Measurements from ENCODE around the gene XCL1.
"Not testable (repeated sequence)": the region's sequence is repeated elsewhere in the genome, so short reads cannot be mapped to it uniquely, and the experiment has no call there.

Gene XCL1, protein sequence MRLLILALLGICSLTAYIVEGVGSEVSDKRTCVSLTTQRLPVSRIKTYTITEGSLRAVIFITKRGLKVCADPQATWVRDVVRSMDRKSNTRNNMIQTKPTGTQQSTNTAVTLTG

GRCh38 chr1:168576245-168576688, at the start of gene XCL1:
TSS of gene XCL1 (plus strand) at chr1:168576605. CDS start at chr1:168576638, 33 bp downstream.
- DNase-seq; H3K4me3 ChIP-seq (ENCODE audit: low read depth, low read length); H3K27ac ChIP-seq; in situ Hi-C loops (cut with HindIII; ENCODE audit: low pct_ligation_motif_present, low sequenced_read_pairs); H3K27me3 ChIP-seq (replicated peaks); H3K36me3 ChIP-seq (replicated peaks): not testable (repeated sequence)

DNA sequence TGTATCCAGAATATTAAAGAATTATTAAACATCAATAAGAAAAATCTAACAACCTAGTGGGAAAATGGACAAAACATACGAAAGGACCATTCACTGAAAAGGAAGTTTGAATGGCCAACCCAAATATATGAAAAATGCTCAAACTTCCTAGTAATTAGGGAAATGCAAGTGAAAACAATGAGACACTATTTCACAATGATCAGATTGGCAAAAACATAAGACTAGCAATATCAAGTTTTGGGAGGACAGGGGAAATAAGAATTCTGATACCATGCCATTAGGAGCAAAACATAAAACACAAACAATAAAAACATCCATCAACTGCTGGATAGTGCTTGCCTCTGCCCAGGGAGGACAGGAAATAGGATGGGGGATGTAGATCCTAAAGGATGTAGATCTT, 46.9 kb upstream of the XCL1 start:
- in situ Hi-C loops (cut with HindIII; ENCODE audit: low pct_ligation_motif_present, low sequenced_read_pairs): no loop called here
- Histone ChIP-seq H3K36me3 (replicated peaks) (no peaks in the 10 kb centered on the region), H3K4me3 (ENCODE audit: low read depth, low read length) (no peak overlapping the region), H3K27me3 (replicated peaks) (no peaks in the 10 kb centered on the region), H3K27ac (no peak overlapping the region)
- no peak for DNase-seq
- TF ChIP-seq CTCF (IDR thresholded peaks at IDR 0.05; ENCODE audit: low read depth, low read length, missing control alignments): no peak

- in situ Hi-C loops (cut with HindIII; ENCODE audit: low pct_ligation_motif_present, low sequenced_read_pairs): no loop called here
- no peak for TF ChIP-seq CTCF (IDR thresholded peaks at IDR 0.05; ENCODE audit: low read depth, low read length, missing control alignments)
- DNase-seq: no peak
- H3K4me3 ChIP-seq (ENCODE audit: low read depth, low read length): no peak overlapping the region
- H3K27ac ChIP-seq: no peak overlapping the region
- no peaks in the 10 kb centered on the region for H3K27me3 ChIP-seq (replicated peaks)
- H3K36me3 ChIP-seq (replicated peaks): no peaks in the 10 kb centered on the region
Measured at GRCh38 chr1:168531615-168532345, 44.6 kb upstream of the XCL1 start.

- no peak overlapping the region for H3K27ac ChIP-seq
- no peak overlapping the region for H3K4me3 ChIP-seq (ENCODE audit: low read depth, low read length)
- in situ Hi-C loops (cut with HindIII; ENCODE audit: low pct_ligation_motif_present, low sequenced_read_pairs): no loop called here
- TF ChIP-seq CTCF (IDR thresholded peaks at IDR 0.05; ENCODE audit: low read depth, low read length, missing control alignments): no peak
- no peaks in the 10 kb centered on the region for H3K36me3 ChIP-seq (replicated peaks)
- no peaks in the 10 kb centered on the region for H3K27me3 ChIP-seq (replicated peaks)
- no peak for DNase-seq
Measured at GRCh38 chr1:168535536-168535935, 40.9 kb upstream of the XCL1 start.

- in situ Hi-C loops (cut with HindIII; ENCODE audit: low pct_ligation_motif_present, low sequenced_read_pairs): not testable (repeated sequence)
Measured at GRCh38 chr1:168540798-168541197, 35.6 kb upstream of the XCL1 start.

GRCh38 chr1:168542978-168543377, 33.4 kb upstream of the XCL1 start:
- H3K36me3 ChIP-seq (replicated peaks); H3K4me3 ChIP-seq (ENCODE audit: low read depth, low read length); in situ Hi-C loops (cut with HindIII; ENCODE audit: low pct_ligation_motif_present, low sequenced_read_pairs); H3K27me3 ChIP-seq (replicated peaks); DNase-seq; H3K27ac ChIP-seq: not testable (repeated sequence)

More at GRCh38 chr1:168540798-168541197, 35.6 kb upstream of the XCL1 start:
- not testable (repeated sequence) for H3K36me3 ChIP-seq (replicated peaks); H3K27me3 ChIP-seq (replicated peaks); H3K4me3 ChIP-seq (ENCODE audit: low read depth, low read length); H3K27ac ChIP-seq; DNase-seq

DNA sequence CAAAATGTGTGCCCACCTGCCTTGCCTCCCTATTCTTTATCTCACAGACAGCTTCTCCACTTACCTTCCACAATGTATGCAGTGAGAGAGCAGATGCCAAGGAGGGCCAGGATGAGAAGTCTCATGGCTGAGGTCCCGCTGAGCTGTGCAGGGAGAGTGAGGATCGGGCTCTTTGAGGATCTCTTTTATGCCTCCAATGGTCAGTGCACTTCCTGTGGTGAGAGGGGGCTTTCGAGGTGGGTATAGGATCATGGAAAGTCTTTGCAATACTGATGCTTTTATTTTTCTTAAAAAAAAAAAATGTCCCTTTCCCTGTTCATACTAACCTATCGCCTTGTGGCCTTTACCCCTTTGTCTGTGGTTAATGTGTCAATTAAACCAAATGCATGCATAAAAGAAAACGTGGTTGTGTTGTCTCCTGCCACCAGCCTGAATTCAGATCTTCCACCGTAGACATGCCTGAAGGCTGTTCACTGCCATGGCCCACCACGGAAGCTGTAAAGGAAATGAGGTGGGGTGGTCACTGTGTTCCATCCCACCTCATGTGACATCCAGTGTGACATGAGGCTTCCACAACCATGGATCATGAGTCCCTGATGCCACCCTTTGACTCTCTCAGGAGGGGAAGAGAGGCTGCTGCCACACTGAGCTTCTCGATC, 32.4 kb upstream of the XCL1 start, which contains the start of gene XCL2:
Gene XCL2, minus strand, starts transcription at position 158 of the 659 bp plus-strand sequence. Its CDS starts 33 bp downstream, at position 125.
- H3K4me3 ChIP-seq (ENCODE audit: low read depth, low read length); DNase-seq; H3K27ac ChIP-seq; H3K27me3 ChIP-seq (replicated peaks); H3K36me3 ChIP-seq (replicated peaks); in situ Hi-C loops (cut with HindIII; ENCODE audit: low pct_ligation_motif_present, low sequenced_read_pairs): not testable (repeated sequence)

Data from brain microvascular endothelial cell (primary cell).